Measurements from ENCODE around the gene MCOLN3.
A peak's percentile ranks its signal among the peaks of the same experiment; 100 is the strongest.
"Not testable (repeated sequence)": the region's sequence is repeated elsewhere in the genome, so short reads cannot be mapped to it uniquely, and the experiment has no call there.

MCOLN3 gene

GRCh38 chr1:85047472-85048295 is 616 bp downstream of the MCOLN3 start:
- DNase-seq (ENCODE audit: low read depth): no peak

GRCh38 chr1:85047144-85047471 is 1.2 kb downstream of the MCOLN3 start:
- no peak for DNase-seq (ENCODE audit: low read depth)

GRCh38 chr1:85042413-85042812 is 5.9 kb downstream of the MCOLN3 start:
- no peak for DNase-seq (ENCODE audit: low read depth)

GRCh38 chr1:85041793-85042192 is 6.5 kb downstream of the MCOLN3 start:
- no peak for DNase-seq (ENCODE audit: low read depth)

- DNase-seq (ENCODE audit: low read depth): no peak
These were observed 15.1 kb downstream of the MCOLN3 start for GRCh38 chr1:85033221-85033620.

GRCh38 chr1:85030536-85030935 is 17.8 kb downstream of the MCOLN3 start:
- no peak for DNase-seq (ENCODE audit: low read depth)

- no peak for DNase-seq (ENCODE audit: low read depth)
These were observed 20.1 kb downstream of the MCOLN3 start for GRCh38 chr1:85028151-85028550.

- peak; percentile 1 for DNase-seq (ENCODE audit: low read depth)
These were observed 20.9 kb downstream of the MCOLN3 start for GRCh38 chr1:85027242-85027983.

GRCh38 chr1:85025940-85026339 is 22.4 kb downstream of the MCOLN3 start:
- no peak for DNase-seq (ENCODE audit: low read depth)

GRCh38 chr1:85024736-85025135 is 23.6 kb downstream of the MCOLN3 start:
- DNase-seq (ENCODE audit: low read depth): no peak

- DNase-seq (ENCODE audit: low read depth): no peak
These were observed 25.6 kb downstream of the MCOLN3 start for GRCh38 chr1:85022700-85023099.

GRCh38 chr1:85019994-85020393 is 28.3 kb downstream of the MCOLN3 start:
- DNase-seq (ENCODE audit: low read depth): no peak

- no peak for DNase-seq (ENCODE audit: low read depth)
These were observed 32.5 kb downstream of the MCOLN3 start for GRCh38 chr1:85015826-85016225.

- DNase-seq (ENCODE audit: low read depth): not testable (repeated sequence)
These were observed 42.7 kb downstream of the MCOLN3 start for GRCh38 chr1:85005641-85006040.

- no peak for DNase-seq (ENCODE audit: low read depth)
These were observed 46.6 kb downstream of the MCOLN3 start for GRCh38 chr1:85001742-85002141.

GRCh38 chr1:84998642-84999280 is 49.5 kb downstream of the MCOLN3 start:
- DNase-seq (ENCODE audit: low read depth): no peak

GRCh38 chr1:84997667-84998600 is 50.4 kb downstream of the MCOLN3 start:
- no peak for DNase-seq (ENCODE audit: low read depth)

GRCh38 chr1:84996846-84997666 is 51.2 kb downstream of the MCOLN3 start, which contains the start of gene MCOLN2:
Gene MCOLN2, minus strand, starts transcription at chr1:84997113. Its CDS starts 241 bp downstream, at chr1:84996872.
- DNase-seq (ENCODE audit: low read depth): peak; percentile 34

GRCh38 chr1:84995484-84996334 is 52.6 kb downstream of the MCOLN3 start:
- DNase-seq (ENCODE audit: low read depth): no peak

All from stimulated activated CD8-positive, alpha-beta memory T cell treated with anti-CD3 and anti-CD28 coated beads, Interleukin-12 subunit alpha, Interleukin-12 subunit beta, amount 100 ng/mL, for 4 hours (primary cell).